SHP77 (cell line): ENCODE data around the gene PTPRE.
"Not testable (repeated sequence)": the region's sequence is repeated elsewhere in the genome, so short reads cannot be mapped to it uniquely, and the experiment has no call there.

Experiments used
- DNase-seq, 2 experiments: peaks; one replicate each; lab custom pipeline; 2025; lab: John Stamatoyannopoulos, UW

PTPRE gene

GRCh38 chr10:127982601-127983000 lies 75.7 kb downstream of the PTPRE start:
- DNase-seq, result no peak

GRCh38 chr10:127983344-127984100 lies 76.6 kb downstream of the PTPRE start:
- no peak for DNase-seq

- no peak for DNase-seq
Observed at GRCh38 chr10:127984945-127985344, 78.0 kb downstream of the PTPRE start.

GRCh38 chr10:127986531-127987466 lies 79.9 kb downstream of the PTPRE start:
- DNase-seq, result no peak

GRCh38 chr10:127987467-127988380 lies 80.8 kb downstream of the PTPRE start:
- no peak for DNase-seq

- no peak for DNase-seq
Observed at GRCh38 chr10:127989481-127990012, 82.6 kb downstream of the PTPRE start.

GRCh38 chr10:127990132-127990788 lies 83.4 kb downstream of the PTPRE start:
- DNase-seq, result not testable (repeated sequence)

- DNase-seq, result no peak
Observed at GRCh38 chr10:127990846-127991542, 84.1 kb downstream of the PTPRE start.

- no peak for DNase-seq
Observed at GRCh38 chr10:127991543-127992255, 84.8 kb downstream of the PTPRE start.

GRCh38 chr10:127992376-127992775 lies 85.5 kb downstream of the PTPRE start:
- DNase-seq, result no peak

GRCh38 chr10:127993056-127993690 lies 86.3 kb downstream of the PTPRE start:
- DNase-seq, result no peak

- DNase-seq, result no peak
Observed at GRCh38 chr10:127995939-127996338, 89.0 kb downstream of the PTPRE start.

GRCh38 chr10:127996586-127996985 lies 89.7 kb downstream of the PTPRE start:
- DNase-seq, result no peak

- DNase-seq, result no peak
Observed at GRCh38 chr10:127997271-127997670, 90.4 kb downstream of the PTPRE start.

GRCh38 chr10:127997937-127998336 lies 91.0 kb downstream of the PTPRE start:
- no peak for DNase-seq

GRCh38 chr10:127998501-127999144 lies 91.7 kb downstream of the PTPRE start:
- no peak for DNase-seq

- DNase-seq, result no peak
Observed at GRCh38 chr10:127999297-128000129, 92.6 kb downstream of the PTPRE start.
